ENCODE results near the gene PCDHGB6. TPM values are rescaled to one million over a fixed set of nuclear protein-coding genes. Genes with fewer than 3 reads are reported as not detected.

The PCDHGB6 gene
- total RNA-seq, 2 experiments from 2014 or later = 0.06 TPM; not detected in 1

- Mint-ChIP-seq H3K27ac (no peak overlapping the region), H3K36me3 (ENCODE audit: low read depth) (peaks cover 29% of the 10 kb centered on the region), H3K4me3 (no peak overlapping the region), H3K27me3 (peaks cover 82% of the 10 kb centered on the region), H3K9me3 (peaks cover 7% of the 10 kb centered on the region), H3K4me1 (ENCODE audit: low read depth) (peaks cover 7% of the 10 kb centered on the region)
- H3K36me3 ChIP-seq (ENCODE audit: insufficient read depth, low read length) = no peaks in the 10 kb centered on the region
- no peak for TF ChIP-seq CTCF (IDR thresholded peaks at IDR 0.05)
- DNase-seq (no peak), ATAC-seq (ENCODE audit: poor library complexity) (no peak)
- H3K27me3 ChIP-seq (ENCODE audit: control insufficient read depth in 1 of 2, insufficient read depth in 2 of 2, low read length in 2 of 2) = peaks cover 54 to 86% of the 10 kb centered on the region in 2 experiments
- peaks cover 49 to 51% of the 10 kb centered on the region in 2 experiments for H3K9me3 ChIP-seq (ENCODE audit: control insufficient read depth in 1 of 2, insufficient read depth in 1 of 2, low read length in 2 of 2)
- no peak overlapping the region for H3K4me3 ChIP-seq (ENCODE audit: low read length)
- CTCF ChIA-PET = no interaction called here
- intact Hi-C loops (cut with DNase I, micrococcal nuclease) = no loop called here
- no peaks in the 10 kb centered on the region for H3K4me1 ChIP-seq (ENCODE audit: insufficient read depth, low read length)
- H3K27ac ChIP-seq (ENCODE audit: low read depth in 1 of 2, low read length in 2 of 2) = no peak overlapping the region
- POLR2A ChIA-PET = no interaction called here
These were observed 4.4 kb upstream of the PCDHGB6 start for GRCh38 chr5:141403387-141403786.

- H3K4me1 ChIP-seq (ENCODE audit: insufficient read depth, low read length) = peaks cover 12% of the 10 kb centered on the region
- ATAC-seq (ENCODE audit: poor library complexity) (no peak), DNase-seq (no peak)
- Mint-ChIP-seq H3K9me3 (peaks cover 14% of the 10 kb centered on the region), H3K4me1 (ENCODE audit: low read depth) (peaks cover 24% of the 10 kb centered on the region), H3K4me3 (no peak overlapping the region), H3K27ac (no peak overlapping the region), H3K36me3 (ENCODE audit: low read depth) (peaks cover 29% of the 10 kb centered on the region), H3K27me3 (peaks cover 79% of the 10 kb centered on the region)
- no peaks in the 10 kb centered on the region for H3K36me3 ChIP-seq (ENCODE audit: insufficient read depth, low read length)
- no peak overlapping the region for H3K27ac ChIP-seq (ENCODE audit: low read depth in 1 of 2, low read length in 2 of 2)
- intact Hi-C loops (cut with DNase I, micrococcal nuclease) = loop anchor here (2.0 to 10.0 kb wide), 4 partner anchors 45 to 153 kb away; partner anchors contain the start of genes PCDHGA5 (in 1 of the 2) and TAF7 (in 1 of the 2)
- H3K9me3 ChIP-seq (ENCODE audit: control insufficient read depth in 1 of 2, insufficient read depth in 1 of 2, low read length in 2 of 2) = peaks cover 37 to 49% of the 10 kb centered on the region in 2 experiments
- peaks cover 70 to 84% of the 10 kb centered on the region in 2 experiments for H3K27me3 ChIP-seq (ENCODE audit: control insufficient read depth in 1 of 2, insufficient read depth in 2 of 2, low read length in 2 of 2)
- ChIA-PET CTCF (no interaction called here), POLR2A (no interaction called here)
- no peak overlapping the region for H3K4me3 ChIP-seq (ENCODE audit: low read length)
- no peak for TF ChIP-seq CTCF (IDR thresholded peaks at IDR 0.05)
These were observed 1.9 kb downstream of the PCDHGB6 start for GRCh38 chr5:141409598-141410306.

- ATAC-seq (ENCODE audit: poor library complexity) = no peak
- peaks cover 12% of the 10 kb centered on the region for H3K4me1 ChIP-seq (ENCODE audit: insufficient read depth, low read length)
- peaks cover 24% of the 10 kb centered on the region for H3K4me1 Mint-ChIP-seq (ENCODE audit: low read depth)
- H3K9me3 Mint-ChIP-seq = peaks cover 19% of the 10 kb centered on the region
- CTCF ChIA-PET = interaction anchor here (1.6 to 2.8 kb wide), 3 partner anchors 9 to 152 kb away, joined by 3 to 19 read pairs (median 9); partner anchors contain the start of genes PCDHGA11 and PCDHGA6
- no peaks in the 10 kb centered on the region for H3K36me3 ChIP-seq (ENCODE audit: insufficient read depth, low read length)
- H3K27ac Mint-ChIP-seq = no peak overlapping the region
- peaks cover 38% of the 10 kb centered on the region for H3K36me3 Mint-ChIP-seq (ENCODE audit: low read depth)
- peaks cover 33 to 48% of the 10 kb centered on the region in 2 experiments for H3K9me3 ChIP-seq (ENCODE audit: control insufficient read depth in 1 of 2, insufficient read depth in 1 of 2, low read length in 2 of 2)
- H3K27me3 ChIP-seq (ENCODE audit: control insufficient read depth in 1 of 2, insufficient read depth in 2 of 2, low read length in 2 of 2) = peaks cover 61 to 84% of the 10 kb centered on the region in 2 experiments
- H3K27ac ChIP-seq (ENCODE audit: low read depth in 1 of 2, low read length in 2 of 2) = no peak overlapping the region
- POLR2A ChIA-PET = no interaction called here
- H3K4me3 Mint-ChIP-seq = peak overlapping the region; percentile 51
- no peak overlapping the region for H3K4me3 ChIP-seq (ENCODE audit: low read length)
- peak in 1 of 14 experiments; percentile 22 for DNase-seq
- intact Hi-C loops (cut with DNase I, micrococcal nuclease) = loop anchor here (2.0 to 10.0 kb wide), 4 partner anchors 47 to 151 kb away; partner anchors contain the start of genes PCDHGA5 (in 1 of the 2) and TAF7 (in 1 of the 2)
- no peak for TF ChIP-seq CTCF (IDR thresholded peaks at IDR 0.05)
- H3K27me3 Mint-ChIP-seq = peaks cover 78% of the 10 kb centered on the region
These were observed 3.8 kb downstream of the PCDHGB6 start for GRCh38 chr5:141411575-141411974.
